ENCODE results near the gene FAM193A. TPM values are rescaled to one million over a fixed set of nuclear protein-coding genes. Genes with fewer than 3 reads are reported as not detected.

FAM193A gene
- total RNA-seq, 2 donors from 2014 or later = 36.2 to 36.5 TPM

GRCh38 chr4:2689114-2689513, 152.7 kb downstream of the FAM193A start:
- Mint-ChIP-seq H3K4me1 (ENCODE audit: low read depth) (peaks cover 45% of the 10 kb centered on the region), H3K27ac (no peak overlapping the region), H3K4me3 (no peak overlapping the region), H3K9me3 (no peaks in the 10 kb centered on the region), H3K27me3 (ENCODE audit: low read depth) (no peaks in the 10 kb centered on the region), H3K36me3 (ENCODE audit: insufficient read depth in 2 of 2) (peaks cover 13 to 39% of the 10 kb centered on the region in 2 donors)
- no peak for DNase-seq
- no peak for ATAC-seq (replicated peaks in 1 of 2)

- Mint-ChIP-seq H3K27ac (peak overlapping the region; percentile 78), H3K9me3 (no peaks in the 10 kb centered on the region), H3K27me3 (ENCODE audit: low read depth) (no peaks in the 10 kb centered on the region), H3K4me3 (peak overlapping the region in 1 of 2 donors; percentile 37), H3K4me1 (ENCODE audit: low read depth) (peaks cover 45% of the 10 kb centered on the region), H3K36me3 (ENCODE audit: insufficient read depth in 2 of 2) (peaks cover 15 to 39% of the 10 kb centered on the region in 2 donors)
- peak; percentile 72 to 77 for ATAC-seq (replicated peaks in 1 of 2)
- DNase-seq = peak; percentile 50 to 59
Observed at GRCh38 chr4:2689825-2690700, 153.6 kb downstream of the FAM193A start.

GRCh38 chr4:2691313-2691712, 154.9 kb downstream of the FAM193A start:
- Mint-ChIP-seq H3K9me3 (no peaks in the 10 kb centered on the region), H3K4me1 (ENCODE audit: low read depth) (peaks cover 42% of the 10 kb centered on the region), H3K4me3 (peak overlapping the region; percentile 51 to 69), H3K27ac (peak overlapping the region; percentile 93), H3K27me3 (ENCODE audit: low read depth) (no peaks in the 10 kb centered on the region), H3K36me3 (ENCODE audit: insufficient read depth in 2 of 2) (peaks cover 15 to 44% of the 10 kb centered on the region in 2 donors)
- ATAC-seq (replicated peaks in 1 of 2) (no peak), DNase-seq (no peak)

- ATAC-seq (replicated peaks in 1 of 2) = peak; percentile 69 to 72
Observed at GRCh38 chr4:2691952-2692435, 155.5 kb downstream of the FAM193A start.

GRCh38 chr4:2694691-2695090, 158.2 kb downstream of the FAM193A start:
- Mint-ChIP-seq H3K4me3 (no peak overlapping the region), H3K27ac (no peak overlapping the region), H3K36me3 (ENCODE audit: insufficient read depth in 2 of 2) (peaks cover 15 to 52% of the 10 kb centered on the region in 2 donors), H3K9me3 (no peaks in the 10 kb centered on the region), H3K27me3 (ENCODE audit: low read depth) (no peaks in the 10 kb centered on the region), H3K4me1 (ENCODE audit: low read depth) (peaks cover 40% of the 10 kb centered on the region)
- DNase-seq = no peak
- no peak for ATAC-seq (replicated peaks in 1 of 2)

More at GRCh38 chr4:2691952-2692435, 155.5 kb downstream of the FAM193A start:
- no peaks in the 10 kb centered on the region for H3K27me3 Mint-ChIP-seq (ENCODE audit: low read depth)
- H3K9me3 Mint-ChIP-seq = no peaks in the 10 kb centered on the region
- peaks cover 40% of the 10 kb centered on the region for H3K4me1 Mint-ChIP-seq (ENCODE audit: low read depth)
- peaks cover 15 to 50% of the 10 kb centered on the region in 2 donors for H3K36me3 Mint-ChIP-seq (ENCODE audit: insufficient read depth in 2 of 2)
- peak overlapping the region; percentile 93 for H3K27ac Mint-ChIP-seq
- DNase-seq = peak; percentile 23 to 31
- peak overlapping the region; percentile 51 to 69 for H3K4me3 Mint-ChIP-seq

- ATAC-seq (replicated peaks in 1 of 2) (no peak), DNase-seq (no peak)
- Mint-ChIP-seq H3K27me3 (ENCODE audit: low read depth) (no peaks in the 10 kb centered on the region), H3K4me3 (no peak overlapping the region), H3K4me1 (ENCODE audit: low read depth) (peaks cover 32% of the 10 kb centered on the region), H3K36me3 (ENCODE audit: insufficient read depth in 2 of 2) (peaks cover 15 to 54% of the 10 kb centered on the region in 2 donors), H3K27ac (no peak overlapping the region), H3K9me3 (no peaks in the 10 kb centered on the region)
Observed at GRCh38 chr4:2695346-2696060, 159.1 kb downstream of the FAM193A start.

GRCh38 chr4:2696423-2696822, 160.0 kb downstream of the FAM193A start:
- peak overlapping the region; percentile 70 for H3K27ac Mint-ChIP-seq
- no peak overlapping the region for H3K4me3 Mint-ChIP-seq
- H3K27me3 Mint-ChIP-seq (ENCODE audit: low read depth) = no peaks in the 10 kb centered on the region

GRCh38 chr4:2697995-2698414, 161.6 kb downstream of the FAM193A start:
- peaks cover 6 to 50% of the 10 kb centered on the region in 2 donors for H3K36me3 Mint-ChIP-seq (ENCODE audit: insufficient read depth in 2 of 2)
- H3K27ac Mint-ChIP-seq = no peak overlapping the region
- no peak for DNase-seq

More at GRCh38 chr4:2696423-2696822, 160.0 kb downstream of the FAM193A start:
- H3K9me3 Mint-ChIP-seq = no peaks in the 10 kb centered on the region
- DNase-seq (no peak), ATAC-seq (replicated peaks in 1 of 2) (no peak)
- H3K36me3 Mint-ChIP-seq (ENCODE audit: insufficient read depth in 2 of 2) = peaks cover 13 to 47% of the 10 kb centered on the region in 2 donors
- H3K4me1 Mint-ChIP-seq (ENCODE audit: low read depth) = peaks cover 22% of the 10 kb centered on the region

GRCh38 chr4:2698504-2698903, 162.1 kb downstream of the FAM193A start:
- no peak overlapping the region for H3K27ac Mint-ChIP-seq
- DNase-seq = no peak
- no peak overlapping the region for H3K4me3 Mint-ChIP-seq
- H3K36me3 Mint-ChIP-seq (ENCODE audit: insufficient read depth in 2 of 2) = peaks cover 6 to 48% of the 10 kb centered on the region in 2 donors
- no peaks in the 10 kb centered on the region for H3K27me3 Mint-ChIP-seq (ENCODE audit: low read depth)
- no peak for ATAC-seq (replicated peaks in 1 of 2)
- no peaks in the 10 kb centered on the region for H3K9me3 Mint-ChIP-seq
- peaks cover 9% of the 10 kb centered on the region for H3K4me1 Mint-ChIP-seq (ENCODE audit: low read depth)

More at GRCh38 chr4:2697995-2698414, 161.6 kb downstream of the FAM193A start:
- Mint-ChIP-seq H3K9me3 (no peaks in the 10 kb centered on the region), H3K27me3 (ENCODE audit: low read depth) (no peaks in the 10 kb centered on the region), H3K4me3 (no peak overlapping the region), H3K4me1 (ENCODE audit: low read depth) (peaks cover 9% of the 10 kb centered on the region)
- no peak for ATAC-seq (replicated peaks in 1 of 2)

GRCh38 chr4:2698951-2699505, 162.6 kb downstream of the FAM193A start:
- H3K27ac Mint-ChIP-seq = peak overlapping the region; percentile 80
- no peaks in the 10 kb centered on the region for H3K9me3 Mint-ChIP-seq
- H3K4me1 Mint-ChIP-seq (ENCODE audit: low read depth) = peaks cover 9% of the 10 kb centered on the region
- ATAC-seq (replicated peaks in 1 of 2) (no peak), DNase-seq (no peak)
- no peak overlapping the region for H3K4me3 Mint-ChIP-seq
- peaks cover 4 to 45% of the 10 kb centered on the region in 2 donors for H3K36me3 Mint-ChIP-seq (ENCODE audit: insufficient read depth in 2 of 2)
- H3K27me3 Mint-ChIP-seq (ENCODE audit: low read depth) = no peaks in the 10 kb centered on the region

- Mint-ChIP-seq H3K9me3 (no peaks in the 10 kb centered on the region), H3K4me1 (ENCODE audit: low read depth) (peaks cover 9% of the 10 kb centered on the region), H3K27me3 (ENCODE audit: low read depth) (no peaks in the 10 kb centered on the region), H3K27ac (peak overlapping the region; percentile 80), H3K36me3 (ENCODE audit: insufficient read depth in 2 of 2) (peaks cover 4 to 43% of the 10 kb centered on the region in 2 donors), H3K4me3 (no peak overlapping the region)
- ATAC-seq (replicated peaks in 1 of 2) = no peak
- no peak for DNase-seq
Observed at GRCh38 chr4:2699534-2699933, 163.1 kb downstream of the FAM193A start.

GRCh38 chr4:2700031-2700430, 163.6 kb downstream of the FAM193A start:
- Mint-ChIP-seq H3K27me3 (ENCODE audit: low read depth) (no peaks in the 10 kb centered on the region), H3K4me1 (ENCODE audit: low read depth) (peaks cover 9% of the 10 kb centered on the region), H3K36me3 (ENCODE audit: insufficient read depth in 2 of 2) (peaks cover 0 to 40% of the 10 kb centered on the region in 2 donors), H3K4me3 (no peak overlapping the region), H3K27ac (no peak overlapping the region), H3K9me3 (no peaks in the 10 kb centered on the region)
- ATAC-seq (replicated peaks in 1 of 2) = no peak
- DNase-seq = no peak

GRCh38 chr4:2702361-2702760, 165.9 kb downstream of the FAM193A start:
- H3K9me3 Mint-ChIP-seq = no peaks in the 10 kb centered on the region
- no peaks in the 10 kb centered on the region for H3K27me3 Mint-ChIP-seq (ENCODE audit: low read depth)
- no peak for ATAC-seq (replicated peaks in 1 of 2)
- H3K27ac Mint-ChIP-seq = no peak overlapping the region
- peaks cover 2 to 34% of the 10 kb centered on the region in 2 donors for H3K36me3 Mint-ChIP-seq (ENCODE audit: insufficient read depth in 2 of 2)
- DNase-seq = no peak
- H3K4me1 Mint-ChIP-seq (ENCODE audit: low read depth) = peaks cover 9% of the 10 kb centered on the region
- no peak overlapping the region for H3K4me3 Mint-ChIP-seq

All from activated T-cell treated with anti-CD3 and anti-CD28 coated beads, Interleukin-2, amount 50 U/mL, for 72 hours (primary cell).